Adipocyte (in vitro differentiated cells): Measurements from ENCODE around the gene ITPK1.

ENCODE experiments used
- DNase-seq: peaks from one replicate; pipeline ENCODE4 v3.0.0-alpha.2; 2015; ENCODE audit warnings: low read depth
- H3K27me3 ChIP-seq: replicated peaks from 2 replicates; pipeline ENCODE4 v1.7.0; 2013; ENCODE audit warnings: mild to moderate bottlenecking, low read length, moderate library complexity; ENCODE audit not compliant: control insufficient read depth, insufficient read depth
- H3K36me3 ChIP-seq: 2 replicates; pipeline ENCODE4 v1.7.0; 2013; ENCODE audit warnings: low read length, mild to moderate bottlenecking, moderate library complexity; ENCODE audit not compliant: control insufficient read depth, insufficient read depth, severe bottlenecking
- H3K4me1 ChIP-seq: 2 replicates; pipeline ENCODE4 v1.7.0; 2013; ENCODE audit warnings: mild to moderate bottlenecking, low read length, moderate library complexity; ENCODE audit not compliant: control insufficient read depth, insufficient read depth
- H3K4me3 ChIP-seq: 2 replicates; pipeline ENCODE4 v1.7.0; 2013; ENCODE audit warnings: mild to moderate bottlenecking, low read length, moderate library complexity
- H3K9ac ChIP-seq: 2 replicates; pipeline ENCODE4 v1.7.0; 2013; ENCODE audit warnings: mild to moderate bottlenecking, low read length, moderate library complexity
- H3K9me3 ChIP-seq: 2 replicates; pipeline ENCODE4 v1.7.0; 2013; ENCODE audit warnings: mild to moderate bottlenecking, low read length, moderate library complexity; ENCODE audit not compliant: control insufficient read depth

The ITPK1 gene

GRCh38 chr14:93079321-93079720 is 36.4 kb downstream of the ITPK1 start:
- no peaks in the 10 kb centered on the region for H3K27me3 ChIP-seq
- H3K9me3 ChIP-seq: no peaks in the 10 kb centered on the region
- peak overlapping the region; percentile 65 for H3K9ac ChIP-seq
- H3K36me3 ChIP-seq: no peaks in the 10 kb centered on the region
- peaks cover 43% of the 10 kb centered on the region for H3K4me1 ChIP-seq
- peak; percentile 16 for DNase-seq
- H3K4me3 ChIP-seq: peak overlapping the region; percentile 49

GRCh38 chr14:93078870-93079269 is 36.9 kb downstream of the ITPK1 start:
- no peaks in the 10 kb centered on the region for H3K27me3 ChIP-seq
- no peaks in the 10 kb centered on the region for H3K9me3 ChIP-seq
- H3K36me3 ChIP-seq: no peaks in the 10 kb centered on the region

GRCh38 chr14:93076755-93077154 is 39.0 kb downstream of the ITPK1 start:
- Histone ChIP-seq H3K4me1 (peaks cover 48% of the 10 kb centered on the region), H3K9ac (no peak overlapping the region), H3K36me3 (no peaks in the 10 kb centered on the region), H3K4me3 (no peak overlapping the region), H3K27me3 (no peaks in the 10 kb centered on the region), H3K9me3 (no peaks in the 10 kb centered on the region)
- no peak for DNase-seq

More at GRCh38 chr14:93078870-93079269, 36.9 kb downstream of the ITPK1 start:
- peaks cover 48% of the 10 kb centered on the region for H3K4me1 ChIP-seq
- DNase-seq: peak; percentile 86
- peak overlapping the region; percentile 65 for H3K9ac ChIP-seq
- H3K4me3 ChIP-seq: peak overlapping the region; percentile 49

- Histone ChIP-seq H3K27me3 (no peaks in the 10 kb centered on the region), H3K9ac (no peak overlapping the region), H3K4me1 (peaks cover 48% of the 10 kb centered on the region), H3K9me3 (no peaks in the 10 kb centered on the region), H3K4me3 (no peak overlapping the region), H3K36me3 (no peaks in the 10 kb centered on the region)
- no peak for DNase-seq
Measured at GRCh38 chr14:93075891-93076290, 39.8 kb downstream of the ITPK1 start.

GRCh38 chr14:93073910-93074769 is 41.6 kb downstream of the ITPK1 start:
- Histone ChIP-seq H3K9me3 (no peaks in the 10 kb centered on the region), H3K36me3 (no peaks in the 10 kb centered on the region), H3K4me3 (peak overlapping the region; percentile 65), H3K9ac (peak overlapping the region; percentile 72), H3K4me1 (peaks cover 39% of the 10 kb centered on the region), H3K27me3 (peaks cover 4% of the 10 kb centered on the region)
- DNase-seq: peak; percentile 86

DNA sequence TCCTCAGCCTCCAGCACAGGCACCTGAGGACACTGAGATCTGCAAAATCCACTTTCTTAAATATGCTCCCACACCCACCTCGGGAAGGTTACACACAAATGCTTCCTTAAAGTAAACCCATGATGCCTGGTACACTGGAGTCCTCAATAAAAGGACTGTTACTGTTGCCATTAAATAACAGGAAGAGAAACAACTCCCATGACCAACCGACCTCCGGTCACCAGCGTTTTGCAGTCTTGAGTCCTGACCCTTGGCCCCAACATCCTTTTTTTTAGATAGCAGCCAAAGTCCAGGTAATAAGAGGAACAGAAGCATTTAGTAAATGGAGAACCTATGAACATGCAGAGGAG is 42.4 kb downstream of the ITPK1 start:
- H3K36me3 ChIP-seq: no peaks in the 10 kb centered on the region

GRCh38 chr14:93072659-93073357 is 42.9 kb downstream of the ITPK1 start:
- Histone ChIP-seq H3K9ac (no peak overlapping the region), H3K36me3 (no peaks in the 10 kb centered on the region), H3K9me3 (no peaks in the 10 kb centered on the region), H3K27me3 (peaks cover 4% of the 10 kb centered on the region), H3K4me1 (peaks cover 28% of the 10 kb centered on the region), H3K4me3 (no peak overlapping the region)
- no peak for DNase-seq

More for the DNA sequence above, 42.4 kb downstream of the ITPK1 start:
- DNase-seq: no peak
- Histone ChIP-seq H3K4me3 (no peak overlapping the region), H3K9me3 (no peaks in the 10 kb centered on the region), H3K9ac (peak overlapping the region; percentile 72), H3K4me1 (peaks cover 31% of the 10 kb centered on the region), H3K27me3 (peaks cover 4% of the 10 kb centered on the region)

DNA sequence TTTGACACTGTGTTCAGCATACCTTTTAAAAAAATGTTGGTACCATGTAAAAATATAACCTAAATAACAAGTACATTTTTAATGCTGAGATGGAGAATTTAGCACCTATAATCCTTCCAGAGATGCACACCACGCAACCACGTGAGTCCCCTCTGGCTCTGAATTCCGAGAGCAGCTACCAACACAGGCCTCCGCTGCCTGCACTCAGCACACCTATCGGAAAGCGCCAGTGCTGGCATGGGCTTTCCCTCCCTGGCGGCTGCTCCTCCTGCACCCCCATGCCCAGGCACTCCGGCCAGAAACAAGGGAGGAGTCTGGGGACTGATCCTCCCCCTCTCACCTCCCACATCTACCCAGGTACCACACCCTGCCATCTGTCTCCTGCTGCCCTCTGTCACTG is 47.0 kb downstream of the ITPK1 start:
- H3K27me3 ChIP-seq: peaks cover 4% of the 10 kb centered on the region
- H3K9ac ChIP-seq: no peak overlapping the region
- H3K9me3 ChIP-seq: no peaks in the 10 kb centered on the region
- no peak for DNase-seq
- no peak overlapping the region for H3K4me3 ChIP-seq
- H3K36me3 ChIP-seq: no peaks in the 10 kb centered on the region
- H3K4me1 ChIP-seq: peaks cover 34% of the 10 kb centered on the region

GRCh38 chr14:93067088-93067487 is 48.6 kb downstream of the ITPK1 start:
- Histone ChIP-seq H3K9ac (no peak overlapping the region), H3K4me1 (peaks cover 19% of the 10 kb centered on the region), H3K36me3 (no peaks in the 10 kb centered on the region), H3K4me3 (no peak overlapping the region), H3K9me3 (no peaks in the 10 kb centered on the region), H3K27me3 (peaks cover 4% of the 10 kb centered on the region)
- no peak for DNase-seq

DNA sequence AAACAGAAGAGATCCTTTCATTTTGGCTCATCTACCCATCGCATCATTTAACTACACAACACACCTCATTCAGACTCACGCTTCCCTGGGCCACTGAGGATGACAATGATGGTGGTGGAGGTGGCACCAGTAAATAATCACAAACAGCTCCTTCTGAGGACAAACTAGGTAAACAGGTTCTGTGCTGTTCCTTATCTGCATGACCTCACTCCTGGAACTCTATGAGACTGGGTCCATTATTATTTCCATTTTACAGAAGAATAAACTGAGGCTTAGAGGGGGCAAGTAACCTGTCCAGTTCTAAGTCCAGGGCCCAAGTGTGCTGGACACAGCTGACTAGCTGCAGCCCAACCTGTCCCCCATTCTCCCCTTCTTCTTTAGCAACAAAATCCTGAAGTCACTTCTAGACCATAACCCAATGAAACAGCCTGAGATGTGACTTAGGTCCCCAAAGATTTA is 50.4 kb downstream of the ITPK1 start:
- H3K9me3 ChIP-seq: no peaks in the 10 kb centered on the region
- peaks cover 4% of the 10 kb centered on the region for H3K27me3 ChIP-seq
- H3K4me1 ChIP-seq: peaks cover 19% of the 10 kb centered on the region
- H3K9ac ChIP-seq: no peak overlapping the region
- no peak for DNase-seq
- no peaks in the 10 kb centered on the region for H3K36me3 ChIP-seq
- no peak overlapping the region for H3K4me3 ChIP-seq

DNA sequence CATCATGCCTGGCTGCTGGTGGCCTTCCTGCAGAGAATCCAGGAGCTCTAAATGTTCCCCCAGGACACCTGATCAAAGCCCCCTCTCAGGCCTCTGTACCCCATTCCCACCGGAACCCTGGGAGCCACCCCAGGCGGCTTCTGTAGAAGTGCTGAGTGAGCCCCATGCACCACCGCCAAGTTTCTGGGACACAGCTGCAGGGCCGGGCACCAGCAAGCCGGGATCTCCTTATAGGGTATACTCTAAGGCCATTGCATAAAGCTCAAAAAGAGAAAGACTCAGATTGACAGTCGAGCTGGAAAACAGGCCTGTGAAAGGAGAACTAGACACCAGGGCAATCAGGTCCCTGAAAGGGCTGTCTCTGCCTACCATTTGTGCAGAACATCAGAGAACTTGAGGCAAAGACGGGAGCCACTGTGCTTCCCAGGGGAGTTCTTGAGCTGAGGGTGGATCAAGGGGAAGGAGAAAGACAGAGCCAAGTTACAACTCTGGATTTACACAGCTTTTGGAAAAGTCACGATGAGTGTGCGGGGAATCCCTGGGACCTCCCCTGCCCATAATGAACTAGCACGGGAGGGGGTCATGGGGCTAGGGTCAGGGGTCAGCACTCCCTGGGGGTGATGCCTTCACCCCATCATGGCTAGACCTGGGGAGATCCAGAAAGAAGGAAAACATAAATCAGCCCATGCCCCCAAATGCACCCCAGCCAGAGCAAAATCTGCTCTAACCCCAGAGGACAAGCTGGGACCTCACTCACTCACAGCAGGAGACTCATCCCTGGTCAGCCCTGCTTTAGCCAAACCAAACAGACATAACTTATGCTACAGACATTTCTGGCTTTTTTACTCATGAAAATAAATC is 51.1 kb downstream of the ITPK1 start:
- Histone ChIP-seq H3K9ac (peak overlapping the region; percentile 4), H3K27me3 (peaks cover 4% of the 10 kb centered on the region)

More for the DNA sequence above, 51.1 kb downstream of the ITPK1 start:
- Histone ChIP-seq H3K9me3 (no peaks in the 10 kb centered on the region), H3K4me1 (peaks cover 19% of the 10 kb centered on the region), H3K4me3 (no peak overlapping the region), H3K36me3 (no peaks in the 10 kb centered on the region)
- no peak for DNase-seq
